ENCODE data around the gene MXRA8.
A peak's percentile ranks its signal among the peaks of the same experiment; 100 is the strongest.
"Not testable (repeated sequence)": the region's sequence is repeated elsewhere in the genome, so short reads cannot be mapped to it uniquely, and the experiment has no call there.

Gene MXRA8

DNA sequence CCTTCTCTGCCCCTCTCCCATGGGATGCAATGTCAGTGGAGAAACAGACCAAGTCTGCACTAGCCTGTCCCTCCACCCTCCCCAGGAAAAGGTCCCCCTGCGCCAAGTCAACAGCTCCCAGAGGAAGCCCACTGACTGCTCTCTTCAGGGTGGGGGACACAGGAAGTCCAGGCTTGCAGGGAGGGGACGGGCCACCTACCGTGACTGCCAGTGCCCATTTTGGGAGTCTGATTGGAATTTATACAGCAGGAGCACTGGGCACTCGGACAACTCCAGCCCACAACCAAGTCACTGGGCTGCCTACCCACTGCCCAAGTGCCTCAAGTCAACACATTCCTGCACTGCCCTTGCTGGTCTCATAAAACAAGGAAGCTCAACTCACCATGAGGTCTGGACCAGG, 34.7 kb upstream of the MXRA8 start:
- DNase-seq (ENCODE audit: low spot score) = no peak

- DNase-seq (ENCODE audit: low spot score) = no peak
These were observed 32.9 kb upstream of the MXRA8 start for GRCh38 chr1:1391225-1391624.

- DNase-seq (ENCODE audit: low spot score) = no peak
These were observed 32.3 kb upstream of the MXRA8 start for GRCh38 chr1:1390675-1391074.

GRCh38 chr1:1388078-1388472, 29.7 kb upstream of the MXRA8 start:
- DNase-seq (ENCODE audit: low spot score) = no peak

- DNase-seq (ENCODE audit: low spot score) = no peak
These were observed 29.0 kb upstream of the MXRA8 start for GRCh38 chr1:1387098-1388077.

DNA sequence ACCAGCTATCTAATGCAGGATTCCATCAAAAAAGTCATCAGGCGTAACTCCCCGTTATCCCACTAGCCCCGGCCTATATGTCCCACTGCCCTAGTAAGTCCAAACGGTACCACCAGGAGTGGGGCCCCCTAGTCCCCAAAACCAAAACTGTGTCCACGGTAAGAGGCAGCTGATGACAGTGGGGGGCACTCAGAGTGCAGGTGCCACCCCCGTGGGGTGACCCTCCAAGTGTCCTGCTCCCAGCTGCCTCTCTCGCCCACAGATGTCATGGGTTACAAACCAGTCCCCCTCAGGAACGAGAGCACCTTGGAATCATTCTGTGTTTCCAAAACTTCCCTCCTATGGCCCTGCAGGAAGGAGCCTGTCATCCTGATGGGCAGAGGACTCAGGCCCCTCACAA, 27.6 kb upstream of the MXRA8 start:
- no peak for DNase-seq (ENCODE audit: low spot score)

DNA sequence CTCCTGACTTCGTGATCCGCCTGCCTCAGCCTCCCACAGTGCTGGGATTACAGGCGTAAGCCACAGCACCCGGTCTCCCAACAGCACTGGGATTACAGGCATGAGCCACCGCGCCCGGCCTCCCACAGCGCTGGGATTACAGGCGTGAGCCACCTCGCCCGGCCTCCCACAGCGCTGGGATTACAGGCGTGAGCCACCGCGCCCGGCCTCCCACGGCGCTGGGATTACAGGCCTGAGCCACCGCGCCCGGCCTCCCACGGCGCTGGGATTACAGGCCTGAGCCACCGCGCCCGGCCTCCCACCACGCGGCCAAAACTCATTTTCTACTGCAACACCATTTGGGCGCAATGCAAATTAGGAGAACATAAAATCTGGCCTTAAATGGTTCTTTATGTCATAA, 27.0 kb upstream of the MXRA8 start:
- DNase-seq (ENCODE audit: low spot score) = not testable (repeated sequence)

GRCh38 chr1:1381294-1381693, 22.9 kb upstream of the MXRA8 start:
- no peak for DNase-seq (ENCODE audit: low spot score)

DNA sequence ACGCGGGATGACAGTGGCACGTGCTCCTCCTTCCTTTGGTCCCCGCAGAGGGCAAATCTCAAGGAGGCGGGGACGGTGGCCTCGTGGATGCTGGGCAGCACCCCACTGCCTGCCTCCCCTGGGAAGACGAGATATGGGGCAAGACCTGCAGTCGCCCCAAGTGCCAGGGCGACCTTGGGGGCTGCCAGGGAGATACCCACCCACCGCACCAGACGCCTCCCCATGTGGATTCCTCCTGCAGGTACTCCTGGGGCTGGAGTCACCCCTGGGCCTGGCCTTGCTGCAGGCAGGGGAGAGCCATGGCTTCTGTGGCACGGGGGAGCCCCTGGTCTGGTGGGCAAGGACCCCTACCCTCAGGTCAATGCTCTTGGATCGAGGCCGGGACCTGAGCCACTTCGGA, 22.5 kb upstream of the MXRA8 start:
- no peak for DNase-seq (ENCODE audit: low spot score)

DNA sequence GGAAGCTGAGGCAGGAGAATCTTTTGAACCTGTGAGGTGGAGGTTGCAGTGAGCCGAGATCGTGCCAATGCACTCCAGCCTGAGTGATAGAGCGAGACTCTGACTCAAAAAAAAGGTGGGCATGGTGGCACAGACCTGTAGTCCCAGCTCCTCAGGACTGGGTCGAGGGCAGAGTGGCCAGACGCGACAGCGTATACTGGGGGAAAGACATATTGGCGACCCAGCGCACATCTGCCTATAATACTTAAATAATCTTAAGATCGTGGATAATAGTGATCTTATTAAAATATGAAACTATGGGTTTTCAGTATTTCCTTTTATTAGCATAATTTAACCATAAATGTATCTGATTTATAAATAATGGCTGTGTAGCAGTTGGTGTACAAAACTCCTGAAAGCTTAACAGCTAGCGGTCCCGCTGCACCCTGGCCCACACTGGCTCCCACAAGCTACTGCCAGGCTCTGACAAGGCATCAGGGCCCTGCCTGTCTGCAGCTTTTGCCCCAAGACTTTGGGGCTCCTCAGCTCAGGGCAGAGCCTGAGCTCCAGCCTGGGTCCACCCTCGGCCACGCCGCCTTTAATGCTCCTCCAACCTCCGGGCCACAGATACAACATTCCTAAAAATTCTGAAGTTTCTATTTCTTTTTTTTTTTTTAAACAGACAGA, 19.3 kb upstream of the MXRA8 start:
- no peak for DNase-seq (ENCODE audit: low spot score)

GRCh38 chr1:1376551-1377226, 18.3 kb upstream of the MXRA8 start:
- no peak for DNase-seq (ENCODE audit: low spot score)

DNA sequence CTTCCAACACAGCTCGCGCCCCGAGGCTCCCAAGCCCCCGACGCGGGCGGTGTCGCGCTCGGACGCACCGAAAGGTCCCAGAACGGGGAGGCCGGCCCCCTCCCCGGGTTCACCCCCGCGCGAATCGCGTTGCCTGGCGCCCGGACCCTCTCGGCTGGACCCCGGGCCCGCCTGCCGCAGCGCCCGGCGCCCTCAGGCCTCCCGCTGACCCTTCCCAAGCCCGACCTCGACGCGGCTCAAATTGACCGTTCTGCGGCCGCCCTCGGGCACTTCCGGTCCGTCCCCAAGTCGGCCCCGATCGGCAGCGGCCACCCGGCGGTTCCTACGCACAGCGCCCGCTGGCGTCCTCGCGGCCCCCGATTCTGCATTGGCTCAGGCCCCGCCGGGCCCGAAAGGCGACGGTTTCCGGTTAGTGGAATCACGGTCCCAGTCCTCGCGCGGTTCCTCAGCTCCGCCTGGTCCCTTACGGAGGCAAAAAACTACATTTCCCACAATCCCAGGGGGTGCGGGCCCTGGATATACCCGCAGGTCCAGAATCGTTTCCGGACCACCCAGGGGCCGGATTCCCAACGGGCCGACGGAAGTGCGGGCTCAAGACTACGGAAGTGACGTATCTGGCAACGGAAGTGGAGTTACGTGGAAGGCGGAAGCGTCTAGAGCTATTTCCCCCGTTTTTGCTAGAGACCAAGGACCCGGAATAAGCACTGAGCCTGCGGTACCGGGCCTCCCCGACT, 16.7 kb upstream of the MXRA8 start, which contains the start of gene AURKAIP1:
Gene AURKAIP1 (minus strand): TSS at position 279 of the 734 bp plus-strand sequence. CDS start 451 bp downstream, outside the sequence.
- DNase-seq (ENCODE audit: low spot score) = peak; percentile 99

GRCh38 chr1:1374589-1374928, 16.2 kb upstream of the MXRA8 start:
- no peak for DNase-seq (ENCODE audit: low spot score)

DNA sequence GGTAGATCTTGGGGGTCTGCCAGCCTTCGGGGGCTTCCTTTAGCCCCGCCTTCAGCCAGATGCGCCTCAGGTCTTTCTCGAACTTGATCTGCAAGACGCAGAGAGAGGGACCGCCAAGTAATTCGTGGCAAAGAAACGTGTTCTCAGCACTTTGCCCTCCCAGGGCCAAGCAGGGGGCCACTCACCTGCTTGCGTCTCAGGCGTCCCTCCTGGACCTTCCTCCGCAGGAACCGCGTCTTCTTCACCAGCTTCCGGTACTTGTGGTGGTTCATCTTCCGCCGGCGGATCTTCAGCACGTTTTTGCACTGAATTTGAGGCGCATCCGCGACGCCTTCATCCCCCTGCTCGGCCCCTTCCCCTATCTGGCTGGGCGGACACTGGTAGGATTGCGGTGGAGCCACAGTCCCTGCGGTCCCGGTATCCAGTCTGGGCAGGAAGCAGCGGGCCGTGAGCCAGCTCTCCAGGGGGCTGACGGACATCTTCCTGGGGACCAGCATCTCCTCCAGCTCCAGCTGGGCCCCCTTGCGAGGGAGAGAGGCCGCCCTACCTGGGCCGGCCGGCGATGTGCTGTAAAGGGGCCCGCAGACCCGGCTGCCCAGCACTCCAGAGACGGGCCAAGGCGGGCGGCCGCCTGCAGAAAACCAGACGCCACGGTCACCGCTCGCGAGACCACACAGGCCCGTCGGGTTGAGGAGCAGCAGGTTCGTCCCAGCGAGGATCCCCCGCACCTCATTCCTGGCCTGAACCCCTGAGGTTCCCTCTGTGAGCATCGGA, 15.6 kb upstream of the MXRA8 start:
- no peak for DNase-seq (ENCODE audit: low spot score)

DNA sequence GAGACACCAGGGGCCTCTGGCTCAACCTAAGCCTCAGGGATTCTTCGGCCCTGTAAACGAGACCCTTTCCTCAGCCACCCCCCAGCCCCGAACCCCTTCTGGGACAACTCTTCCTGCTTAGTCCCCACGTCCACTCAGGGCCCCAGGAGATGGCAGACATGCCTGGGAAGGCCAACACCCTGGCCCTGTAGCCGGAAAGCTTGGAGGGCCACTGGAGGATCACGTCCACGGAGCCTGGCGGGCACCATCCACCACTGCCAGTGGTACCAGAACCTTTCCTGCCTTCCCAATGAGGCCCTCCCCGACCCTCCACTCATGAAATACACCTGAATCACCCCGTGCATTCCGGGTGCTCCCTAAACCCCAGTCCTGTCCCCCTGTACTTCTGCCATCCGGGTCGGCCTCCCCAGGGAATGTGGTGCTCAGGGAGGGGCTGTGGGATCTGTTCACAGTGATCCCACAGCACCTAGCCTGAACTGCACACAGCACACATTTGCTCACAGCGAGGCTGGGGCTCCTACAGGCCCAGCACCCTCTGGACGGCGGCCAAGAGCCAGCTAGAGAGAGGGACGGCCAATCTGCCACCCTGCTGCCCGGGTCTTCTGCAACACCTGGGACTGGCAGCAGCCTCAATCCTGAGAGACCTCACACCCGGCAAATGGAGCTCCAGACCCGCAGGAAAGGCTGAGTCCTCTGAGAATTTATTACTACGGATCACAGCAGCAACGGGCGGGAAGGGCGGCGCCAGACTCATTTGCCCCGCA, 14.9 kb upstream of the MXRA8 start:
- no peak for DNase-seq (ENCODE audit: low spot score)

DNA sequence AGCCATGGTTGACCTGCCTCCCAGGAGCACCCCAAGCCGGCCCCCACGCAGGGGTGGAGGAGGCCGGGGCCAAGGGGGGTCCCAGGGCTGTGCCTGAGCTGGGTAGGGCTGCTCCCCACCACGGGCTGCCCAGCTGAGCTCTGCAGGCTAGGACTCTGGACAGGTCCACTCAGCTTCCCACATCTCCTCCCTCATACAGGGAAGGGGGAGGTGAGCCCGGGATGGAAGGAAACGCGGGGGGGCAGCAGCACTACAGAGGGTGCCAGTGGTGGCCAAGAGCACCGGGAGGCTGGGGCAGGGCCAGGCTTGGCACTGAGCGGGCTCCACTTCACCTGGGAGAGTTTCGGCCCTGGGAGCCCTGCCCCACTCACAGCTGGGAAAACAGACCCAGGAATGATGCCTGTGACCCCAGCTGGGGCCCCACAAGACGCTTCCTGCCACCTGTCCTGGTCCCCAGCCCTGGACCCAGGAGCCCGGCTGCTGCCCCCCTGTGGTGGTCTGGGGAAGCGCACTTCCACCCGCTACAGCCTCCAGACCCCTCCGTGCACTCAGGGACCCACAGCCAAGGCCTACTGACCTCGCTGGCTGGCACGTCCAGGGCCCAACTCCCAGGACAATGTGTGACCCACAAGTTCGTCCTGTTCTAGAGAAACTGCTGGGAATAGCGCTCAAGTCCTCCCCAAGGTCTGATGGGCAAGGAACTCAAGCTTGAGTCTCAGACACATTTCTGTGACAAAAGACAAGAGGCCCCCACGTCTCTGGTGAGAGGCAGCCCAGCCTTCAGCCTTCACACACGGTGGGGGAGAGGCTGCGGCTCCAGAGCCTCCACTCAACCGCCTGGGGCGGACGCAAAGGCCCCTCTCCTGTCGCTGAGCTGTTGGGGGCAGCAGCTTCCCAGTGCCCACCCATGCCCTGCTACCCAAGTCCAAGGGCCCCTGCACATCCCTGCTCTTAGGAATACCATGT, 13.7 kb upstream of the MXRA8 start:
- DNase-seq (ENCODE audit: low spot score) = peak; percentile 75

GRCh38 chr1:1371364-1371745, 13.0 kb upstream of the MXRA8 start:
- DNase-seq (ENCODE audit: low spot score) = no peak

- DNase-seq (ENCODE audit: low spot score) = no peak
These were observed 12.5 kb upstream of the MXRA8 start for GRCh38 chr1:1370771-1371300.

DNA sequence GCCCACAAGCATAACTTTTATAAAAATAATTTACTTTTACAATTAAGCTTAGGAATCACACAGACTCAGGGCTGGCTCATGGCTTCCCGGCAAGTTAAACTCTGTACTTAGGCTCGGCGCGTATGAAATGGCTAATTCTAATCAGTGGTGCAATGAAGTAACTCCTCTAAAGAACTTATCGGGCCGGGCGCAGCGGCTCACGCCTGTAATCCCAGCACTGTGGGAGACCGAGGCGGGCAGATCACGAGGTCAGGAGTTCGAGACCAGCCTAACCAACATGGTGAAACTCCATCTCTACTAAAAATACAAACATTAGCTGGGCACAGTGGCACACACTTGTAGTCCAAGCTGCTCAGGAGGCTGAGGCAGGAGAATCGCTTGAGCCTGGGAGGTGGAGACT, 11.7 kb upstream of the MXRA8 start:
- DNase-seq (ENCODE audit: low spot score) = not testable (repeated sequence)
